GM21528 (cell line): ENCODE results near the gene XRN1.
A peak's percentile ranks its signal among the peaks of the same experiment; 100 is the strongest.
"Not testable (repeated sequence)": the region's sequence is repeated elsewhere in the genome, so short reads cannot be mapped to it uniquely, and the experiment has no call there.

ENCODE experiments used
- ATAC-seq: cut with Tn5 transposase; IDR thresholded peaks from one replicate; pipeline ENCODE4 v1.9.1; 2021; ENCODE audit warnings: mild to moderate bottlenecking, moderate library complexity; ENCODE audit not compliant: unreplicated experiment, low FRiP score

Gene XRN1

GRCh38 chr3:142439499-142440220 lies 8.2 kb downstream of the XRN1 start:
- not testable (repeated sequence) for ATAC-seq

DNA sequence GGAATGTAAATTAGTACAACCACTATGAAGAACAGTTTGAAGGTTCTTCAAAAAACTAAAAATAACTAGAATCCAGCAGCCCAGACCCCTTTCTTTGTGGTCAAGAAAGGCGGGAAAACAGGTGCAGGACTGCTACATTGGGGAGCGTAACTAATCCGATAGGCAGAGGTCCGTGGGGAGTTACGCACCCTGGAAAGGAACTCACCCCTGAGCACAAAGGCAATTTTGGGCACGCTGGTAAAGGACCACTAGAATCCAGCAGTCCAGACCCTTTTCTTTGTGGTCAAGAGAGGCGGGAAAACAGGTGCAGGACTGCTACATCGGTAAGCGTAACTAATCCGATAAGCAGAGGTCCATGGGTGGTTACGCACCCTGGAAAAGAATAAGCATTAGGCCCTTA lies 9.7 kb downstream of the XRN1 start:
- ATAC-seq: not testable (repeated sequence)

- ATAC-seq: no peak
These were observed 10.8 kb downstream of the XRN1 start for GRCh38 chr3:142436951-142437585.

DNA sequence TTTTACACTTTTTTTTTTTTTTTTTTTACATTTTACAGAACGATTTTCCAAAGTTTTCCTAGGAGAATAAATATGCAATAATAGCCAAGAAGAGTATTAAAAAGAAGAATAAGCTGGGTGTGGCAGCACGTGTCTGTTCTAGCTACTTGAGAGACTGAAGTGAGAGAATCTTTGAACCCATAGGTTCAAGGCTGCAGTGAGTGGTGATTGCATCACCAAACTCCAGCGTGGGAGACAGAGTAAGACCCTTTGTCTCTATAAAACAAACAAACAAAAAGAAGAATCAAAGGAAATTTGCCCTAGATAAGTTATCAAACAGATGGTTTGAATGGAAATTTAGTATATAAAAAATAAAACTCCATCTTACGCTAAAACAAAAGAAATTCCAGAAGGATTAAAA lies 13.3 kb downstream of the XRN1 start:
- ATAC-seq: no peak

DNA sequence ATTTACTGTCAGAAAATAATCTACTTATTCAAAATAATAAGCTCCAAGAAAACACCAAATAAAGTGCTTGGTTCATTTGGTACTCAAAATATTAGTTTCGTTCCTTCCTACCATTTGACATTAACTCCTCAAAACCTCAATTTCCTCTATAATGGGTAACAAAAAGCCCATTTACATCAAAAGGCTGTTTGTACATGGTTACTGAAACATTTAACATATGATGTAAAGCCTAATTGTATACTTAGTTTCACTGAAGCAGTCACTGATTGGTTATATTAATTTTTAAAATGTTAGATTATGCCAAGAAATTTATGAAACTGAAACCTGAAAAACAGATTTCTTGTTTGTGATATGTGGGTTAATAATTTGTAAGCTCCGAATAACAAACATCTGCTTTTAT lies 14.7 kb downstream of the XRN1 start:
- ATAC-seq: no peak

DNA sequence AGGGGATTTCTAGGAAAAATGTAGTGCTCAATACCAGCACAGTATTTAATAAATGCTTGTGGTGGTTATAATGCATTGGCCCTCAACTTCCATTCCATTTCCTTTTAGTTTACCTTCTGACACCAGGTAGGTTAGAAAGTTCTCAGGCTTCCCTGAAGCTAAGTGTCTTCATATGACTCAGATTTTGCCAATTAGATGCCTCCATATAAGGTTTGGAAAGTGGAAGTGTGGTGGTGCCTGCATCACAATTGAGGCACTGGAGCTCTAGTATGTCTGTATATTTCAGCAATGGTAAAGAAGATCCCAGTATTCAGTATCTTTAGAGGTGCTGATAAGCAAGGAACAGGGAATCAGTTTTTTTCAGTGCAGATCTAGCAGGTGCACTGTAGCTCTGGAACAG lies 18.3 kb downstream of the XRN1 start:
- ATAC-seq: no peak

DNA sequence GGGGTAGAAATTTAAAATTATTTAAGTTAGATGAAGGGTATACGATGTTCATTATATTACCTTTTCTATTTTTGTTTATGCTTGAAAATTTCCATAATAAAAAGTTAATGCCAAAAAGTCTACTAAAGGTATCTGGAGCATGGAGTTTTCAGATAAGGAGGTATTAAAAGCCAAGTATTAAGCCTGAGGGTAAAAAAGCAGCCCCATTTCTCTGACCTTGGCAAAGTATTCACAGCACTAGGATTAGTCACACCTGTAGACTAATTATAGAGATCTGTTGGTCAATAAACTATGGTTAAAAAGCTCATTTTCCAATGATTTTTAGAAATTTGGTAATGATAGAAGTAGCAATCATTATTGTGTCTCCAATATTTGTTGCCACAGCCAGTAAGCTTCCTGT lies 23.1 kb downstream of the XRN1 start:
- no peak for ATAC-seq

DNA sequence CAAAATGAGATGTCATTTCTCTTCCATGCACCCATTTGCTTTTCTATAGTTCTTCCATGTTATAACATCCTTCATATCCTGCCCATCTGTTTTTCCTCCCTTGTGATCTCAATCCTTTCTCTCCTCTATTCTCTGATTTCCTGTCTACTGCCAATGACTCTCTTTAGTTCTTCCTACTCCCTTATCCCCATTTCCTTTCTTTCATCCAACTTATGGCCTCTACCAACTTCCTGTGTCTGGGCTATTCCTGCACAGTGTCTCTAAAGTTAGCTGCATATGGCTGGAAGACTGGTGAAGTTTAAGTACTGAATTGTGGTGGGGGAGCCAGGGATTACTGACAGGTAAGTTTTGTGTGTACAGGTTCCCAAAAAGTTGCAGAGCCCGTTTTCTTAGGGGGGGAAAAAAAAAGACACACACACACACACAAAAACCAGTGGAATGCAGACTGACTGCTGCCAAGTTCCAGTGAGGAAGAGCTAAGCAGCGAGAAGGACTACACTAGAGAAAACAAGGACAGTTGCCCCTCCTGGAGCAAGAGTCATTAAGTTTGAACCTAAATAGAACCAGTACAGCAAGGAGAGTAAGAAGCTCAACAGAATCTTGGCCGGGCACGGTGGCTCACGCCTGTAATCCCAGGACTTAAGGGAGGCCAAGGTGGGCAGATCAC lies 28.8 kb downstream of the XRN1 start:
- no peak for ATAC-seq

DNA sequence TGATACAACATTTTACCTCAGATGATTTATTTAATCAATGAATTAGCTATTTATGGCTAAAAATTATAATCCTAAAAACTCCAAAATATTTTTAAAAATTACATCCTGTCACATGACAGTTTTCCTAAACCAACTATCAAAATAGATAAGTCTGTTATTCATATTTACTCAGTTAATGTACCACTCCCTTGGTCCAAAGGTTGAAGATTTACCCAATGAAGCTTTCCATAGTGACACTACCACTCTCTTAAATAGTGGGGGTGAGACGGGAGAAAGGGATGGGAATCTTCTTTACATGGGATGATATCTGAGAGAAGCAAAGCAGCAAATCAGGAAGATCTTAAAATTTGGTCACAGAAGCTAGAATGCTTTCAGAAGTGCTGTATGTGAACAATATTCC lies 30.5 kb downstream of the XRN1 start:
- ATAC-seq: no peak

GRCh38 chr3:142400537-142400936 lies 47.3 kb downstream of the XRN1 start:
- ATAC-seq: not testable (repeated sequence)

DNA sequence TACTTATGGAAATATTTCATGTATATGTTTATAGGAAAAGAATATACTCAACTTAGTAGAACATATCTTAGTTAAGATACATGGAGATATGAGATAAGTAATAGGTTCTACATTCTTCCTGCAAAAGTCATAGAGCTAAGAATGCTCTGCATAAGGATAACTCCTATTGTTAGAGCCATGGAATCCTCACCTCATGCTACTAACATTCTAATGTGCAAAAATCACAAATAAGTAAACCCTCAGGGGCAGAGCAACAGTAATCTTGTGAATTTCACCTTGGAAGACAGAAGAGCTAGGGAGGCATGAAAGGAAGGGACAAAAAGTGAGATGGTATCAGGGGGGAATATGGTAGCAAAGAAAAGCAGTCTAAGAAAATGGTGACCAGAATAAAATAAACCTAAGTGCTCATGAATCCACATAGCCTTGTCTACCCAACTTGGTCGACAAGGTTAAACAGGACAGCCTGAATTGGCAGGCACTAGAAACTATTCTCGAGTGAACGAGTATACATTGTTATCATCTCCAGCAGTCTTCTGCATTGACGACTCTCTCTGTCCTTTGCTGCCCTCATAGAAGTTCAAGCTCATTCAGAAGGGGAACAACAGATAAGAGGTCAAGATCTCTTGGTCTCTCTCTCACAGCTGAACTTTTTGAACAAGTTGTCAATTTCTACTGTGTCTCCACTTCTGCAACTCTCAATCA lies 52.8 kb downstream of the XRN1 start:
- no peak for ATAC-seq

DNA sequence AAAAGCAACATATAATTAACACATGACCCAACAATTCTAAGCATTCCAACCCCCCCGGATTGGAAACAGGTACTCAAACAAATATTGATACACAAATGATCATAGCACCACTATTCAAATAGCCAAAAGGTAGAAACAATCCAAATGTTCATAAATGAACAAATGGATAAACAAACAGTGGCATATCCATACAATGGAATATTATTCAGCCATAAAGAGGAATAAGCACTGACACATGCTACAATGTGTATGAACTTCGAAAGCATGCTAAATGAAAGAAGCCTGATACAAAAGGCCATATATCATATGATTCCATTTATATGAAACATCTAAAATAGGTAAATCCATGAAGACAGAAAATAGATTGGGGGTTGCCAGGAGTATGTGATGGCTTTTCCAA lies 62.8 kb downstream of the XRN1 start:
- no peak for ATAC-seq

DNA sequence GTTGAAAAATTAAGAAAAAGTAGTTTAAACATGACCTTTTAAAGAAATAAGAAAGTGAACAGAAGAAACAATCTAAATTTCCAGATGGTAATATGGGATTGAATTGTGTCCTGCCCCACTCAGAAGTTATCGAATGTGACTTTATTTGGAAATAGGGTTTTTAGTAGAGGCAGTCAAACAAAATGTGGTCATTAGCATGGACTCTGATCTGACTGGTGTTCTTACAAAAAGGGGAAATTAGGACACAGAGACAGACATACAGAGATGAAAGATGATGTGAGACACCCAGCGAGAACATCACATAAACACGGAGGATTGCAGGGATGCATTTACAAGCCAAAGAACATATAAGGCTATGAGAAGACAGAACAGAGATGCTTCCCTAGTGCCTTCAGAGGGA lies 73.2 kb downstream of the XRN1 start:
- ATAC-seq: no peak

- not testable (repeated sequence) for ATAC-seq
These were observed 78.3 kb downstream of the XRN1 start for GRCh38 chr3:142369576-142369975.

DNA sequence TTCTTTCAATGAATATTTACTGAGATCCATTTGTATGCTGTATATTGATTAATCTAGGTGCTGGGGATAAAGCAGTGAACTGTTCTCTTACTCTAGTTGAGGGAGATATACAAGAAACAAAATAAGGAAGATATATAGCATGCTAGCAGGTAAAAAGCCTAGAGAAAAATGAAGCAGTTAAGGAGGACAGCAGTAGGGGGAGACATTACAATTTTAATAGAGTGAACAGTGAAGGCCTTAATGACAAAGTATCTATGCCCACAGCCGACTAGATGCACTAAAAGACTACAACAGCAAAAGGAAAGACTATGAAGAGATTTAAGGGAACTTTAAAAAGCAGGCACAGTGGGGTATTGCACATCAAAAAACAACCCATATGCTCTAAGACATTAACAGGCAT lies 81.4 kb downstream of the XRN1 start:
- ATAC-seq: no peak

GRCh38 chr3:142363936-142364467 lies 83.8 kb downstream of the XRN1 start:
- no peak for ATAC-seq

- not testable (repeated sequence) for ATAC-seq
These were observed 84.4 kb downstream of the XRN1 start for GRCh38 chr3:142363433-142363832.

DNA sequence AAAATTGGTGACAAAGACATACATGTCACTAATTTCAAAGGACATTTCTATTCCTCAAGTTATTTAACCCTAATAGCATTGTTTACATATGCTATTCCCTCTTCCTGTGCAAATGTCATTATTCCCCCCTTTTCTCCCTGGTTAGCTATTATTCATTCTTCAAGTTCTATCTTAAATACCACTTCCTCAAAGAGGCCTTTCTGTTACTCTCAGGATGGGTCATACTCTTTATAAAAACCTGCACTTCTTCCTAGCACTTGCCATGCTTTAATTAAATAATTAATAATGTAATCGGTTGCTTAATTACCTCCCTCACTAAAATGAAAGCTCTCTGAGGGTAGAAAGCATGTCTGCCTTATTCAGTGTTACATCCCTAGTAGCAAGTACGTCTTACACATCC lies 88.5 kb downstream of the XRN1 start:
- no peak for ATAC-seq

GRCh38 chr3:142356818-142357217 lies 91.0 kb downstream of the XRN1 start:
- no peak for ATAC-seq

DNA sequence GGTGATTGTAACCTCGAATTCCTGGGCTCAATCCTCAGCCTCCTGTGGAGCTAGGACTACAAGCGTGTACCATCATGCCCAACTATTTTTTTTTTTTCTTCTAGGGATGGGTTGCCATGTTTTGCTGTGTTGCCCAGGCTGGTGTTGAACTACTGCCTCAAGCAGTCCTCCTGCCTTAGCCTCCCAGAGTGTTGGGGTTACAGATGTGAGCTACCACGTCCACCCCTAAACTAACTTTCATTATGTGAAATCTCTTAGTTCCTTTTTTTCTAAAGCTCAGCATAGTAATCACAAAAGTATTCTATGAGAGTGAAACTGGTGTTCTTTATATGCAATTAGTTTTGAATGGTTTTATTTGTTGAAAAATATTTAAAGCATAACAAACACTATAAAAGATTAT lies 92.1 kb downstream of the XRN1 start:
- peak; percentile 65 for ATAC-seq

DNA sequence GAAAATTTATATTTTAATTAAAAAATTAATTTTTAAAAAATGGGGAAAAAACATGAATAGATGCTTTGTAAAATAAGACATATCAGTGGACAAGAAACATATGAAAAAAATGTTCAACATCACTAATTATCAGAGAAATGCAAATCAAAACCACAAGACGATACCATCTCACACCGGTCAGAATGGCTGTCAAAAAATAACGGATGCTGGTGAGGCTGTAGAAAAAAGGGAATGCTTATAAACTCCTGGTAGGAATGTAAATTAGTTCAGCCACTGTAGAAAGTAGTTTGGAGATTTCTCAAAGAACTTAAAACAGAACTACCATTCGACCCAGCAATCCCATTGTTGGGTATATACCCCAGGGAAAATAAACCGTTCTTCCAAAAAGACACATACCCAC lies 93.8 kb downstream of the XRN1 start:
- no peak for ATAC-seq
